Endothelial cell of coronary artery (primary cell): Measurements from ENCODE around the gene PBX2. TPM values are rescaled to one million over a fixed set of nuclear protein-coding genes. Genes with fewer than 3 reads are reported as not detected.

Experiments
- total RNA-seq: library from RNA; depleted of rRNA; stranded (reverse); fragments of >200 nt; gene quantifications from 2 replicates; pipeline ENCODE4 v1.2.3, GENCODE V29; 2014

Gene PBX2, protein sequence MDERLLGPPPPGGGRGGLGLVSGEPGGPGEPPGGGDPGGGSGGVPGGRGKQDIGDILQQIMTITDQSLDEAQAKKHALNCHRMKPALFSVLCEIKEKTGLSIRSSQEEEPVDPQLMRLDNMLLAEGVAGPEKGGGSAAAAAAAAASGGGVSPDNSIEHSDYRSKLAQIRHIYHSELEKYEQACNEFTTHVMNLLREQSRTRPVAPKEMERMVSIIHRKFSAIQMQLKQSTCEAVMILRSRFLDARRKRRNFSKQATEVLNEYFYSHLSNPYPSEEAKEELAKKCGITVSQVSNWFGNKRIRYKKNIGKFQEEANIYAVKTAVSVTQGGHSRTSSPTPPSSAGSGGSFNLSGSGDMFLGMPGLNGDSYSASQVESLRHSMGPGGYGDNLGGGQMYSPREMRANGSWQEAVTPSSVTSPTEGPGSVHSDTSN
- 37.0 and 42.5 TPM in 2 replicates for total RNA-seq

DNA sequence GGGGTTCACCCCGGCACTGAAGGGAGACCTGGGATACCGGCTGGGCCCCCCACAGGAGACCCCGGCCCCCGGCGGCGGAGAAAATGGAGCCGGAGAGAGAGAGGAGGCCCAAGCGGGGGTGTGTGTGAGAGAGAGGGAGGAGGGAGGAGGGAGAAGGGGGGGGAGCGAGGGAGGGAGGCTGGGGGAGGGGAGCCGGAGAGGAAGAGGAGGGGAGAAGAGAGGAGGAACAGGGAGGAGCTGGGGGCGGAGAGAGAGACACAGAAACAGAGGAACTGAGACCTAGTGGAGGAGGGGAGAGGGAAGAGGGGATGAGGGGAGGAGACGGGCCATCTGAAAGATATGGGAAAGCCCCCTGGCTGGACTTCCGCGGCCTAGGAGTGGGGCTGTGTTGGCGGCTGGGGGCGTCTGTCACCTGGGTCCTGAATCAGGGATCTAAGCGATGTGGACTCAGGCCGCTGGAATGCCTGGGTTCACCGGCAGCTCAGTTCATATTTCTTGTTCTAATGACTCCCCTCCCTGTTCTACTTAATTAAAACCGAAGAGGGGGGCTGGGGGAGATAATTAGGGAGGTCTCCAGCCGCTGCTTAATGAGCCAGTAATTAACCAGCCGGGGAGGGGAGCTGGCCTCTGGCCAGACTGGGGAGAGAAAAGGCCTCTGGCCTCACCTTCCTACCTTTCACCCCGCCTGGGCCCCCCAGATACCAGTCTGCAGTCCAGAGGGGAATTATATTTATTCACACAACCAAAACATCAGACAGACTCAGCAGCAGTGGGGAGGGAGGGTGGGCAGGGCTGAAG, at the start of gene PBX2:
TSS of gene PBX2 (minus strand) at position 149 of the 798 bp plus-strand sequence. CDS start 287 bp downstream, outside the sequence.

DNA sequence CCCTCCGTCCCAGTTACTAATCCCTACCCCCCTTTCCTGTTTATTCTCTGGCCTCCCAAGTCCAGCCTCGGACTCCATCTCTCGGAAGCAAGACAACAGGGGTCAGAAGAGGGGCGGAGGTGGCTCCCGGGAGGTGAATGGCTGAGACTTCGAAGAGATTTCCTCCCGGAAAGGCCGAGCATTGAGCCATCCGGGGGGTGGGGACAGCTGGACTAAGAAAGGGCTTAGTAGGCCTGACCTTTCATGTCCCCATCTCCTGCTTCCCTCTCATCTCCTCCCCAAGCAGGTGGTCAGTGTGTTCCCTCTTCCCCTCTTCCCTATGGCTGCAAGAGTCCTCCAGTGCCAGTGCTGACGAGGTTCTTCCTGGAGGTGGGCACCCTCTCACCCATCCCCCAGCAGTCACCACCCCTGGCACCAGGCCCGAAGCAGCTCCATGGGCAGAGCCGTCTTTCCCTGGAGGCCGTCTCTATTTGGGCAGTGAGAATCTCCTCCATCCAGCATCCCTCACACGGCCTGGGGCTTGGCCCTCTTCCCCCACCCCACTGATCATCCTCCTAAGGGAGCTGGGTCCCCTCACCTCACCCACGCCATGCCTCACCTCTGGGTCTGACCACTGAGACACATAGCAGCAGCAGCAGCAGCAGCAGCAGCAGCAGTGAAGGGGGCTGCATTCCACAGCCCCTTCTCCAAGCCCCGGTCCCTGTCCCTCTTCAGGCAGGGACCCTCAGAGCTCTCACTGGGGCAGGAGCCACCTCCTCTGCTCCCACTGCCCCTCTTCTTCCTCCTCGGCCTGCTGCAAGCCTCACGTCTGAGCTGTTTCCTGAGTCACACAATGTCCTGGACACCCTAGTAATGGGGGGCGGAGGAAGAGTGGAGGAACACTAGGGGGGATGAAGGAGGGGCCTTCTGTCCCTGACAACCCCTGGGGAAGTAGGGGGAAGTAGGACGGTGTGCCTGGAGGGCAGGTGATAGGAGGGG, 33.5 kb upstream of the PBX2 start, which contains the start of gene NOTCH4:
TSS of gene NOTCH4 (minus strand) at position 810 of the 978 bp plus-strand sequence. CDS start at position 671, 139 bp downstream.

DNA sequence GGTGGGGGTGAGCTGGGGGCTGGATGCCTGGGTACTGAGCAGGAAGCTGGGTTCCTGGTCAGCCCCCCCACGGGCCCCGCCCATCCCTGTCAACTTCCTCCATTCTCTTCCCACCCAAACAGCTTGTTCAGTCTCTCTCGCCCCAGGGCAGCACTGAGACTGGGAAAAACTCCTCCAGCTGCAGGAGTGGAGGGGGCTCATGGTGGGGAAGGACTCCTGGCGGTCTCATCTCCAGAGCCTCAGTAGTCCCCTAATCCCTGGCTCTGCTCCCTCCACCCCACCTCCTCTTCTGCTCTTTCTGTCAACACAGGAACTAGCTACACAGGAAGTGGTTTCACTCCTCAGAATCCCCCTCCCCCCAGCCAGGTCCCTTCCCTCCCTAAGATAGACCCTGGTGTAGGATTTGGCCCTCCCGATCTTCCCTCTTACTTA, 2.6 kb upstream of the PBX2 start, which contains the start of gene GPSM3:
TSS of gene GPSM3 (minus strand) at position 36 of the 432 bp plus-strand sequence. CDS start 130 bp downstream, outside the sequence.

DNA sequence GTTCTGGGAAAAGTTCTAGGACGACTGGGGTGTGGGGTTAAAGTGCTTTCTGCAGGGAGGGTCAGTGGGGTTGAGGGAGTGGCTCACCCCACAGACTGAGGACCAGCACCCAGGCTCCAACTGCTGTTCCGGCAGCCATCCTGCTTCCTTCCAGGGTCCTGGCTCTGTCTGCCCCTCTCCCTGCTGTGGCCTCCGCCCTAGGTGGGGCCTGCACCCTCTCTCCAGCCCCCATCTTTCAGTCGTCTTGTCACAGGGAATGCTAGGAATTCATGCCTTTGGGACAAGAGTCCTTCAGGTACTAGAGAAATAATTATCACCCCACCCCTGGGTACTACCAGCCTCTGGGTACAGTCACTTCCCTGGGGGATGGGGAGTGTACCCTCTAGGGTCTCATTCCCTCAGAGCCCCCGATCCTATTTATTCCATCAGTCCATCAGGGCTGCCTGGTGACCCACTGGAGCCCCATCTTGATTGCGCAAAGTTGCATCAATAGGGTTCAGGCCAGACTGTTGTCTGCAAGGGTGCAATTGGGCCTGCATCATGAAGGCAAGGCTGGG, 5.8 kb downstream of the PBX2 start, which contains the start of gene AGER:
TSS of gene AGER (minus strand) at position 170 of the 557 bp plus-strand sequence. CDS start at position 139, 31 bp downstream.

DNA sequence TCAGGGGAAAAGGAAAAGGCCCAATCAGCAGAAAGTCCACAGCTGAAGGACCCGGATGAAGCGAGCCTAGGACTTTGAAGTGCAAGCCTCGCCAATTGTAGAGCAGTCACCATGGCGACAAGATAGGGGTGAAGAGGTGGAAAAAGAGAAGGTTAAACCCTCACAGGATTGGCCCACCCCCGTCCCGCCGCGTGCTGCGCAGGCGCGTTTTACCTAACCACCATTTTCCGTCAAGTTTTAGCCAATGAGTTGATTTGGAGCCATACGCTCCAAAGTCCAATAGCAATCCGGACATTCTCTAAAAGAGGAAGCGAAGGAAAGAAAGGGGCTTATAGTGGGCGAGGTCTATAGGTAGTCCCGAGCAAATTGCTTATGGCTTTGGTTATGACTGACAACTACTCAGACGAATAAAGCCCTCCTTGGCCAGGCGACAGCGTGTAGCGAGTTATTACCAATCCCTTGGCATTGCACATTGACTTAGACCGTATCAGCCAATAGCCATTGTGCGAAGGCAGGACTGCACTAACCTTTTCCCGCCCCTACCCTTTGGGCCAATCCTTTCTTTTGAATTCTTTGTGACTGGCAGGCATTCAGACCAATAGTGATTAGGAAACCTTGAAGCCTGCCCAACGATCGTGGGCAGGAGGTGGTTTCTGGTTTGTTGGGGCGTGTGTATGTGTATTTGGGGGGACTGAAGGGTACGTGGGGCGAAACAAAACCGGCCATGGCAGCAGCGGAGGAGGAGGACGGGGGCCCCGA, 12.0 kb downstream of the PBX2 start, which contains the start of gene RNF5:
TSS of gene RNF5 (plus strand) at position 618 of the 759 bp plus-strand sequence. CDS start at position 725, 107 bp downstream.

DNA sequence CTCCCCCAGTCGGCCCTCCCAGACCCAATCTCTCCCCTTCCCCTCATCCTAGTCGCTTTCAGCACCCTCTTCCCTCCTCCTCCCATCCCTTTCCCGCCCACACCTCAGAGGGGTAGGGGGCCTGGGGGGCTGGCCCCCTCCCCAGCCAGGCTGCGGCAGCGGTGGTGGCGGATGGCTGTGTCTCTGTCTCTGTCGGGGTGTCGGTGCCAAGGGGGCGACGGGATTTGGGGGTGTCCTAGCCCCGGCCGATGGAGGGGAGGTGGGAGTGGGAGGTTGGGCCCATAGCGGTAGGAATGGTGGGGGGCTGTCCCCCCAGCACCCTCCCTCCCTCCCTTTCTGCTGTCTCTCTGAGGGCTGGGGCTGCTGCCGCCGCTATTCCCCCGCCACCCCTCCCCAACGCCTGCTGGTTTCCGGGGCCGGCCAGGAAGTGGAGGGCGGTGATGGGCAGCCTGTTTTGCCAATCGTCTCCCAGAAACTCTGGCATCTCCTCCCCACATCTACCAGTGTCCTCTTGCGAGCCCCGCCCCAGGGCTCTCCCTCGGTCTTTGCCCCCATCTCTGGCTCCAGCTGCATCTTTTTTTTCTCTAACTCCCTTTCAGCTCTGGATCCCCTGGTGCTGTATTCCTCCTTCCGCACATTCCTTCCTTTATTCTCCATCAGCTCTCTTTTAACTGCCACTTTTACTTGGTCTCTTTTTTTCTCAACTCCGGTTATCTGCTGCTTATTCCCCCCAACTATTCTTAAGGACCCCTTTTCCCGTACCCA, 14.1 kb downstream of the PBX2 start, which contains the start of gene AGPAT1:
TSS of gene AGPAT1 (minus strand) at position 374 of the 765 bp plus-strand sequence. CDS start 4,588 bp downstream, outside the sequence.

DNA sequence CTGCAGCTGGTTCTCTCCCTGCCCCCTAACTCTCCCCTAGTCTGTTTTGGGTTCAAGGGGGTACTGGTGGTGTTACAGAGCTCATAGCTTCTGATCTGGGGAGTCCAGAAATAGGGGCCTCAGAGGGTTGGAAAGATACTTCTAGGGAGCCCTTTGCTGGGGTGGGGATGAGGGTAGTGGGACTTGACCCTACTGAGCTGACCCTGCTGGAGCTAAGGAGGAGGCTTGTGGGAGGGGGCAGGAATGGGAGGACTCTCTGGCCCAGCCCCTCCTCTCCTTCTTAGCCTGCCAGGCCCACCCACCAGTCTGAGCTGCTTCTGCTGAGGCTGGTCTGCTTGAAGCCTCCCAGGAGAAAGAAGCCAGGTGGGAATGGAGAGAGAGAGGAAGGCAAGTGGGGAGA, 25.7 kb downstream of the PBX2 start, which contains the start of gene EGFL8:
TSS of gene EGFL8 (plus strand) at position 301 of the 400 bp plus-strand sequence. CDS start 1,571 bp downstream, outside the sequence.

DNA sequence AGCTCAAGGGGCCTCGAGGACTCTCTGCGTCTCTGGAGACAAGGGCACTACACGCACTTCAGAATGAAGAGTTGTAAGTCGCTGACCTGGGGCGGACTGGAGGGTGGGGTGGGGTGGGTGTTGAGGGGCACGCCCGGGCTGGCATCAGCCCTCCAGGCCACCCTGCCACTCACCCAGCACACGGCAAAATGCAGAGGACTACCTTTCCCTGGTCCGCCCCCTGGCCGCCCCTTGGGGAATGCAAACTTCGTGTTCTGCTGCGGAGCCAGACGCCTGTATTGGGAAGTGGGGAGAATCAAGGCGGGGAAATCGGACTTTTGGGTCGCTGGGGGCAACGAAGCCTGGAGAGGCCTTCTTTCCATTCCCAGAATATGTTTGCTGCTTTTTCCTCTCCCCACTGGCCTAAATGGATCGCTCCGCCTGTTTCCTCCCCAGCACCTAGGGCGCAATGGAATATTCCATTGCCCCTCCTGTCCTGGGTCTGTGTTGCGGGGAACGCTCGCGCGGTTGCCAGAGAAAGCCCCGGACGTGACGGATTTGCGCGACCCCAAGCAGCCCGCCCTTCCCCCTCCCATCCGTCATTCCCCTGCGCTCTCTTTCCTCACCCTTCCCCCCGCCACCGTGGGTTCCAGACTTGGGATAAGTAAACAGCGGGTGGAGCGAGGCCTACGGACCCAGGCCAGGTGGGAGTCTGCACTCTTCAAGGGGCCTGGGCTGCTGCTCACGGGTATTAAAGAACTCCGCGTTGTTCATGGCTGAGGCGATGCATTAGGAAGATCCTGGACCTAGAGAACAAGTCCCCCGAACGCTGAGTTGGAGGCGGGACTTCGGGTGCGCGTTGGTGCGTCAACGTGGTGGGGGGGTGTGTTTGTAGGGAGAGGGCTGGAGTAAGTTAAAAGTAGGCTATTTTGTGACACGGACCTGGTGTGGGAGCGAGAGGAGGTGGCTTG, 36.2 kb downstream of the PBX2 start, which contains the start of gene PPT2:
TSS of gene PPT2 (plus strand) at position 578 of the 950 bp plus-strand sequence. CDS start 454 bp downstream, outside the sequence.

DNA sequence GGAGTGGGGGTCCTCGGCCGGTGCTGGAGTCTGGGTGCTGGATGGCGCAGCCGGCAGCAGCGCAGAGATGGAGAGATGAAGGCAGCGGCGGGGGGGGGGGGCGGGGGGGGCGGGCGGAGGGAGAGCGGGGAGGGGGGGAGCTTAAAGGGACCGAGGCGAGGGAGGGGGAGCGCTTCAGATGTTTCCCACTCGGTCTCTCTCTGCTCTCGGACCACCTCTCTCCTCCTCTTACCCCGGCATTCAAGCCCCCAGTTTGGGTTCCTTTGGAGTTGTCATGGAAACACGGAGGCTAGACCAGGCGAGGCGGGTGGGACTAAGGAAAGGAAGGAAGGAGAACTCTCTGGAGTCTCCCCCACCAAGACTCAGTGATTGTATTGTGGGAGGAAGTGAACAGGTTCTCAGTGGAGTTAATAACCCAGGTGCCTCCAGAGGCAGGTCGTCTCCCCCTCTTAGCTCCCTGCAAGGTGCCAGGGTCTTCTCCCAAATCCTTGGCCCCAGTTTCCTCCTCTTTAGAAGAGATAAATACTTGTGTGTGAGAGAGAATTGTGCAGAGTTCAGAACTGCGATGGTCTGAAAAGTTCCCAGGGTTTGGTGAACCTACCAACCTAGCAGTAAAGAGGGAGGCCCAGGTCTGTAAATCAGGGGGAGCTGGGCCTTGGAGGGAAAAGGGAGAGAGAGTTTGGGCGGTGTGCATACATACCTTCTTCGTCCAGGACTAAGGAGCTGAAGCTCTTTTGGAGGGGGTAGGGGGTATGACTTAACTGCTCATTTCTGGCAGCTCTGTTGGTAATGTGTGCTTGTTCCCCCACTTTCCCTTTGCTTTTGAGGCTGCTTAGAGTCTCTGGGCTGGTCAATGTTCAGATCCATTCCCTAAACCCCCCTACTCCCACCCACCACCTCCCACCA, 37.9 kb downstream of the PBX2 start, which contains the start of gene PRRT1:
TSS of gene PRRT1 (minus strand) at position 77 of the 906 bp plus-strand sequence. CDS start 112 bp downstream, outside the sequence.

Other genes with a start within 250 kb of the PBX2 start
- 0.90 and 4.7 TPM in 2 replicates for gene CFB, start 244.1 kb downstream of the PBX2 start, total RNA-seq
- gene NELFE, start 231.2 kb downstream of the PBX2 start, total RNA-seq = 99.7 and 109 TPM in 2 replicates
- 40.9 and 43.4 TPM in 2 replicates for gene SKIC2, start 231.0 kb downstream of the PBX2 start, total RNA-seq
- 7.8 and 11.1 TPM in 2 replicates for gene DXO, start 218.1 kb downstream of the PBX2 start, total RNA-seq
- gene C4A, start 208.1 kb downstream of the PBX2 start, total RNA-seq = 0.99 and 2.0 TPM in 2 replicates
- 0.63 and 1.8 TPM in 2 replicates for gene C4B, start 175.4 kb downstream of the PBX2 start, total RNA-seq
- gene CYP21A2, start 151.8 kb downstream of the PBX2 start, total RNA-seq = not detected in 2 replicates
- 0.36 and 1.5 TPM in 2 replicates for gene TNXB, start 80.9 kb downstream of the PBX2 start, total RNA-seq
- 11.1 and 11.2 TPM in 2 replicates for gene ATF6B, start 62.0 kb downstream of the PBX2 start, total RNA-seq
- gene FKBPL, start 59.9 kb downstream of the PBX2 start, total RNA-seq = 5.0 and 6.3 TPM in 2 replicates
- 0.09 TPM in 1 of 2 replicates, not detected in the other for gene PRRT1, start 38.3 kb downstream of the PBX2 start, total RNA-seq
- 52.3 and 52.8 TPM in 2 replicates for gene PPT2, start 36.1 kb downstream of the PBX2 start, total RNA-seq
- gene EGFL8, start 25.6 kb downstream of the PBX2 start, total RNA-seq = 1.6 and 2.5 TPM in 2 replicates
- gene AGPAT1, start 14.1 kb downstream of the PBX2 start, total RNA-seq = 8.4 and 13.0 TPM in 2 replicates
- 28.3 and 34.9 TPM in 2 replicates for gene RNF5, start 11.8 kb downstream of the PBX2 start, total RNA-seq
- 0.36 and 0.66 TPM in 2 replicates for gene AGER, start 5.9 kb downstream of the PBX2 start, total RNA-seq
- gene GPSM3, start 2.4 kb upstream of the PBX2 start, total RNA-seq = 4.2 and 5.5 TPM in 2 replicates
- 50.7 and 60.4 TPM in 2 replicates for gene NOTCH4, start 33.9 kb upstream of the PBX2 start, total RNA-seq
- under 0.01 TPM in 1 of 2 replicates, not detected in the other for gene TSBP1, start 181.7 kb upstream of the PBX2 start, total RNA-seq
- gene BTNL2, start 217.0 kb upstream of the PBX2 start, total RNA-seq = not detected in 2 replicates
- gene HLA-DRA, start 249.7 kb upstream of the PBX2 start, total RNA-seq = not detected in 2 replicates